ENCODE measurements around the gene CAMK1G. TPM values are rescaled to one million over a fixed set of nuclear protein-coding genes. Genes with fewer than 3 reads are reported as not detected.

The CAMK1G gene
- total and polyA plus RNA-seq, 2 of the 4 experiments (the other 2 are of a cell fraction), result 0.72 to 1.8 TPM

DNA sequence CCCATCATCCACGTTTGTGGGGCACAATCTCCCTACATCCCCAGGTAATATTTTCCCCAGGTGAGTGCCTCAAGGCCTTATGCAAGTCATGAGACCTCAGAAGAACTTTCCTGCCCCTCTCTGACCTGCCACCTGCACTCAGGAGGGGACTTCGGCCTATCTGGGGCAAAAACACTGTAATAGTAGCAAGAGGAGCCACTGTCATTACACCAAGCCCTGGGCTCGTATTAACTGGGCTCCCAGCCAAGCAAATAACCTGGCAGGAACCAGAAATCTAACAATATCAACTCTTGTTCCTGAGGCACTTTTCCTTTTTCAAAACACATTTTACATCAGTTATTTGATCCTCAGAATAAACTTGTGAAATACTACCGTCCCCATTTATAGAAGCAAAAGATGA lies 37.8 kb downstream of the CAMK1G start:
- H3K9me3 ChIP-seq (ENCODE audit: control insufficient read depth, insufficient read depth, low read length), result no peaks in the 10 kb centered on the region
- H2BK20ac ChIP-seq (ENCODE audit: low read depth, low read length), result no peak overlapping the region
- no peak overlapping the region for H3K4ac ChIP-seq (ENCODE audit: low read depth, low read length)
- H3K79me1 ChIP-seq (ENCODE audit: low read depth in 1 of 2, low read length in 2 of 2), result no peaks in the 10 kb centered on the region
- H3K36me3 ChIP-seq (ENCODE audit: control insufficient read depth, insufficient read depth, low read length), result no peaks in the 10 kb centered on the region
- H3K4me3 ChIP-seq (ENCODE audit: insufficient read depth, low read depth, low read length), result no peak overlapping the region
- H4K8ac ChIP-seq (ENCODE audit: low read depth in 2 of 2, low read length in 2 of 2), result no peak overlapping the region
- H3K9me1 ChIP-seq (ENCODE audit: insufficient read depth, low read length), result no peaks in the 10 kb centered on the region
- TF ChIP-seq MAZ (IDR thresholded peaks at IDR 0.05; ENCODE audit: borderline replicate concordance, low read depth, low read length), result no peak
- TF ChIP-seq BHLHE40 (IDR thresholded peaks at IDR 0.05; ENCODE audit: low read depth, low read length), result no peak
- TF ChIP-seq POLR2A (IDR thresholded peaks at IDR 0.05; ENCODE audit: low read depth, low read length), result no peak
- TF ChIP-seq NFE2L2 (IDR thresholded peaks at IDR 0.05; ENCODE audit: low read depth, low read length), result no peak
- no peak for TF ChIP-seq RFX5 (IDR thresholded peaks at IDR 0.05; ENCODE audit: low read depth, low read length)
- TF ChIP-seq MXI1 (IDR thresholded peaks at IDR 0.05; ENCODE audit: borderline replicate concordance, low read depth, low read length), result no peak
- no peak for TF ChIP-seq CEBPB (IDR thresholded peaks at IDR 0.05; ENCODE audit: low read depth, low read length)
- H2AFZ ChIP-seq (replicated peaks; ENCODE audit: low read length, poor library complexity), result peak overlapping the region; percentile 4
- no peak overlapping the region for H3K18ac ChIP-seq (ENCODE audit: low read depth, low read length)
- WGBS, 2 experiments (ENCODE audit: extremely low coverage in 2 of 2, insufficient read length in 1 of 2), result 40% methylated on average over 1 of the region's 4 CpGs; no CpG with 5 or more reads in 1 of the 2 experiments
- H2BK15ac ChIP-seq (ENCODE audit: low read depth, low read length), result no peak overlapping the region
- no peak overlapping the region for H3K4me2 ChIP-seq (ENCODE audit: low read depth, low read length)
- no peaks in the 10 kb centered on the region for H4K20me1 ChIP-seq (ENCODE audit: insufficient read depth, low read length)
- H3K27ac ChIP-seq (ENCODE audit: insufficient read depth, low read length), result no peak overlapping the region
- dilution Hi-C loops (cut with HindIII; ENCODE audit: low sequenced_read_pairs, unreplicated experiment) (no loop called here), intact Hi-C loops (cut with micrococcal nuclease) (no loop called here), in situ Hi-C loops (cut with MboI; ENCODE audit: low sequenced_read_pairs) (no loop called here)
- no peak overlapping the region for H2BK5ac ChIP-seq (ENCODE audit: low read depth, low read length, poor library complexity, severe bottlenecking)
- CTCF ChIA-PET, result no interaction called here
- no peak overlapping the region for H2AK5ac ChIP-seq (ENCODE audit: low read depth, low read length)
- no peak overlapping the region for H3K56ac ChIP-seq (ENCODE audit: extremely low read depth, insufficient read depth, low read length)
- POLR2A ChIA-PET (ENCODE audit: unreplicated experiment), result no interaction called here
- H4K5ac ChIP-seq (ENCODE audit: low read depth, low read length), result no peak overlapping the region
- ATAC-seq (ENCODE audit: low read depth) (no peak), DNase-seq (no peak)
- H3K14ac ChIP-seq (replicated peaks; ENCODE audit: low read depth, low read length), result no peak overlapping the region
- H3K9ac ChIP-seq (ENCODE audit: low read depth, low read length), result no peak overlapping the region
- no peaks in the 10 kb centered on the region for H3K27me3 ChIP-seq (ENCODE audit: control insufficient read depth, insufficient read depth, low read length)
- no peak overlapping the region for H4K91ac ChIP-seq (ENCODE audit: insufficient read depth, low read depth, low read length)
- no peak overlapping the region for H2AK9ac ChIP-seq (replicated peaks; ENCODE audit: low read depth, low read length, poor library complexity)
- BruUV-seq (replicated peaks), result no TSS peak
- no peak overlapping the region for H3K23ac ChIP-seq (ENCODE audit: low read depth, low read length)
- no peak overlapping the region for H2BK120ac ChIP-seq (ENCODE audit: low read depth, low read length)
- no peaks in the 10 kb centered on the region; the same call in 1 of the 2 replicates for H3K4me1 ChIP-seq (ENCODE audit: control insufficient read depth, insufficient read depth, low read length)

Measured in IMR-90 (cell line).